Heart left ventricle (tissue), 13 donors: Measurements from ENCODE around the gene TRPV4.

Experiments
- POLR2A ChIP-seq, 2 donors: fragments of 450-650 bp; IDR thresholded peaks; one replicate each; pipeline ENCODE4 v1.6.1; 2017; ENCODE audit warnings: antibody characterized with exemption in 2 of 2, mild to moderate bottlenecking in 2 of 2, moderate library complexity in 2 of 2
- TF ChIP-seq, protein P1 (sequence below), 12 donors: fragments of 200-600 bp; sonication (generic) in 4 of 12; IDR thresholded peaks; one replicate each; pipeline versions ENCODE4 v1.5.0 to v1.8.0; 2018 to 2022; ENCODE audit warnings: antibody characterized with exemption in 12 of 12, mild to moderate bottlenecking in 5 of 12
- donor health status: ischemic (EF 13 %, LVEDD 7.1; RV severe dilation, severe dysfunction).
- donor health status: DM: no; HTN: yes; CAD: no.
- donor health status: DM: no; HTN: no; CAD: no.
- donor health status: ischemic (EF 25% LVEDD 6.9; RV normal size, moderate dysfunction).
- donor health status: ischemic (EF 25% LVEDD 5.7; RV mildly dilated, moderate dysfunction).
- donor health status: ischemic (EF 35%, LVEDD 5.7; RV mildly dilated, moderate dysfunction).
- donor health status: nonischemic (EF 11% LVEDD 7.7; RV severe dilation, severe dysfunction).
- donor health status: DM: yes; HTN: yes; CAD: no.
- donor health status: PGD.
- donor health status: ischemic (EF 29% LVEDD 5.4; RV normal size, mild dysfunction).
- donor health status: nonischemic (EF 23%, LVEDD 6.1; RV moderate dilation, normal function).

DNA sequence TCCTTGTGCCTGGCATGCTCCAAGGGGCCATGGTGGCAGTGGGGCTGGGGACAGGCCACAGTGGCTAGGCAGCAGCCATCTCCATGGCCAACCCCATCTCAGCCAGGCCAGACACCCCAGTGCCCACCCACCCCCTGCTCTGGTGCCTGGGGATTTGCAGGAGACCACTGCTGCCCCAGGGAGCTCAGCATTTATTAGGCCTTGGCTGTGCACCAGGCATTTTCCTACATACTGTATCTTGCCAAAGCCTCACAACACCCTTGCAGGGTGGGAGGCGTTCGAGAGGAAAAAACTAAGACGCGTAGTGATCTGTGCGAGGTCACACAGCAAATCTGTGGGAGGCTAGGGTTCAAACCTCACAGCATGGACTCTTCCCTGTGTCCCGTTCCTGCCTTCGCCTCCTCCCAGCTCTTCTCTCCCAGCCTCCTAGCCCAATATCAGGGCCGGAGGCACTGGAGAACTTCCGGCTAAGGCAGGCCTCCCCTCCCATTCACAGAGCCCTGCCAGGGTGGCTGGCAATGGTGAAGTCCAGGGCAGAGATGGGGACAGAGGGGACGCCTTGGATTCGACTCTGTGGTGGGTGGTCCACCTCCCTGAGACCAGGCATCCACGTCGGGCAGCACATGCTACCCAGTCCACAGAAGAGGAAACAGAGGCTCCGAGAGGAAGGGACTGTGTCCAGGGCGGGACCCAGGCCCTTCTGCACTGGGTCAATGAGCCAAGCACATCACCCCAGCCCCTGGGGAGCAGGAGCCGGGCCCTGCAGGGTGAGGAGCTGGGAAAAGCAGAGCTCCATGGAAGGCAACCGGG, 62.1 kb downstream of the TRPV4 start:
- TF ChIP-seq, protein P1, sequence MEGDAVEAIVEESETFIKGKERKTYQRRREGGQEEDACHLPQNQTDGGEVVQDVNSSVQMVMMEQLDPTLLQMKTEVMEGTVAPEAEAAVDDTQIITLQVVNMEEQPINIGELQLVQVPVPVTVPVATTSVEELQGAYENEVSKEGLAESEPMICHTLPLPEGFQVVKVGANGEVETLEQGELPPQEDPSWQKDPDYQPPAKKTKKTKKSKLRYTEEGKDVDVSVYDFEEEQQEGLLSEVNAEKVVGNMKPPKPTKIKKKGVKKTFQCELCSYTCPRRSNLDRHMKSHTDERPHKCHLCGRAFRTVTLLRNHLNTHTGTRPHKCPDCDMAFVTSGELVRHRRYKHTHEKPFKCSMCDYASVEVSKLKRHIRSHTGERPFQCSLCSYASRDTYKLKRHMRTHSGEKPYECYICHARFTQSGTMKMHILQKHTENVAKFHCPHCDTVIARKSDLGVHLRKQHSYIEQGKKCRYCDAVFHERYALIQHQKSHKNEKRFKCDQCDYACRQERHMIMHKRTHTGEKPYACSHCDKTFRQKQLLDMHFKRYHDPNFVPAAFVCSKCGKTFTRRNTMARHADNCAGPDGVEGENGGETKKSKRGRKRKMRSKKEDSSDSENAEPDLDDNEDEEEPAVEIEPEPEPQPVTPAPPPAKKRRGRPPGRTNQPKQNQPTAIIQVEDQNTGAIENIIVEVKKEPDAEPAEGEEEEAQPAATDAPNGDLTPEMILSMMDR (IDR thresholded peaks at IDR 0.05): no peak
- no peak for TF ChIP-seq POLR2A (IDR thresholded peaks at IDR 0.05)
